HG02973 (cell line): ENCODE results near the gene NEU1.
"Not testable (repeated sequence)": the region's sequence is repeated elsewhere in the genome, so short reads cannot be mapped to it uniquely, and the experiment has no call there.

Experiments used
- ATAC-seq: cut with Tn5 transposase; IDR thresholded peaks from one replicate; pipeline ENCODE4 v1.9.1; 2021; ENCODE audit warnings: moderate library complexity; ENCODE audit not compliant: unreplicated experiment

The NEU1 gene

GRCh38 chr6:31847276-31847978 lies 15.2 kb downstream of the NEU1 start:
- no peak for ATAC-seq

- ATAC-seq = no peak
These were observed 18.1 kb downstream of the NEU1 start for GRCh38 chr6:31844507-31844906.

GRCh38 chr6:31842053-31842452 lies 20.6 kb downstream of the NEU1 start:
- no peak for ATAC-seq

GRCh38 chr6:31839779-31840126 lies 22.9 kb downstream of the NEU1 start:
- not testable (repeated sequence) for ATAC-seq

GRCh38 chr6:31838968-31839367 lies 23.7 kb downstream of the NEU1 start:
- ATAC-seq = no peak

- not testable (repeated sequence) for ATAC-seq
These were observed 24.5 kb downstream of the NEU1 start for GRCh38 chr6:31838114-31838553.

GRCh38 chr6:31837369-31838113 lies 25.1 kb downstream of the NEU1 start:
- no peak for ATAC-seq

GRCh38 chr6:31836474-31837368 lies 25.9 kb downstream of the NEU1 start:
- ATAC-seq = no peak

GRCh38 chr6:31836047-31836473 lies 26.6 kb downstream of the NEU1 start:
- no peak for ATAC-seq

GRCh38 chr6:31834367-31835250 lies 28.0 kb downstream of the NEU1 start:
- ATAC-seq = peak; percentile 34

GRCh38 chr6:31831350-31832215 lies 31.0 kb downstream of the NEU1 start:
- ATAC-seq = no peak

- ATAC-seq = no peak
These were observed 31.7 kb downstream of the NEU1 start for GRCh38 chr6:31830886-31831335.

- ATAC-seq = no peak
These were observed 32.9 kb downstream of the NEU1 start for GRCh38 chr6:31829633-31830283.

- ATAC-seq = peak; percentile 55
These were observed 35.1 kb downstream of the NEU1 start, which contains the start of gene HSPA1B for GRCh38 chr6:31827286-31828079. TSS of gene HSPA1B (plus strand) at chr6:31827738. CDS start at chr6:31827951, 213 bp downstream.

GRCh38 chr6:31826793-31827285 lies 35.8 kb downstream of the NEU1 start:
- ATAC-seq = no peak

- ATAC-seq = no peak
These were observed 37.1 kb downstream of the NEU1 start for GRCh38 chr6:31825553-31825952.

GRCh38 chr6:31823592-31824196 lies 38.9 kb downstream of the NEU1 start:
- not testable (repeated sequence) for ATAC-seq
